HG02759 (cell line): Measurements from ENCODE around the gene BMS1.
"Not testable (repeated sequence)": the region's sequence is repeated elsewhere in the genome, so short reads cannot be mapped to it uniquely, and the experiment has no call there.

Source experiments
- ATAC-seq: cut with Tn5 transposase; IDR thresholded peaks from one replicate; pipeline ENCODE4 v1.9.1; 2021; ENCODE audit warnings: mild to moderate bottlenecking, moderate library complexity; ENCODE audit not compliant: unreplicated experiment

BMS1 gene

GRCh38 chr10:42790835-42791234 lies 8.2 kb downstream of the BMS1 start:
- ATAC-seq, result no peak

GRCh38 chr10:42795701-42796100 lies 13.1 kb downstream of the BMS1 start:
- no peak for ATAC-seq

- peak; percentile 48 for ATAC-seq
Measured at GRCh38 chr10:42801135-42801534, 18.5 kb downstream of the BMS1 start.

GRCh38 chr10:42802876-42803275 lies 20.3 kb downstream of the BMS1 start:
- no peak for ATAC-seq

GRCh38 chr10:42809676-42810075 lies 27.1 kb downstream of the BMS1 start:
- peak; percentile 85 for ATAC-seq

- ATAC-seq, result no peak
Measured at GRCh38 chr10:42812028-42812427, 29.4 kb downstream of the BMS1 start.

GRCh38 chr10:42813989-42814687 lies 31.5 kb downstream of the BMS1 start:
- ATAC-seq, result not testable (repeated sequence)

- not testable (repeated sequence) for ATAC-seq
Measured at GRCh38 chr10:42816334-42816733, 33.7 kb downstream of the BMS1 start.

GRCh38 chr10:42816912-42817311 lies 34.3 kb downstream of the BMS1 start:
- ATAC-seq, result no peak

- not testable (repeated sequence) for ATAC-seq
Measured at GRCh38 chr10:42817417-42817816, 34.8 kb downstream of the BMS1 start.

- ATAC-seq, result not testable (repeated sequence)
Measured at GRCh38 chr10:42826759-42827158, 44.2 kb downstream of the BMS1 start.

GRCh38 chr10:42827201-42827600 lies 44.6 kb downstream of the BMS1 start:
- ATAC-seq, result no peak

GRCh38 chr10:42828391-42828790 lies 45.8 kb downstream of the BMS1 start:
- not testable (repeated sequence) for ATAC-seq

GRCh38 chr10:42830237-42830636 lies 47.6 kb downstream of the BMS1 start:
- no peak for ATAC-seq

- no peak for ATAC-seq
Measured at GRCh38 chr10:42836096-42836495, 53.5 kb downstream of the BMS1 start.

- ATAC-seq, result no peak
Measured at GRCh38 chr10:42836771-42837468, 54.3 kb downstream of the BMS1 start.

GRCh38 chr10:42844810-42845209 lies 62.2 kb downstream of the BMS1 start:
- ATAC-seq, result not testable (repeated sequence)

GRCh38 chr10:42847261-42847660 lies 64.7 kb downstream of the BMS1 start:
- not testable (repeated sequence) for ATAC-seq

GRCh38 chr10:42850931-42851330 lies 68.3 kb downstream of the BMS1 start:
- ATAC-seq, result no peak

- no peak for ATAC-seq
Measured at GRCh38 chr10:42859256-42859655, 76.7 kb downstream of the BMS1 start.

GRCh38 chr10:42860016-42860415 lies 77.4 kb downstream of the BMS1 start:
- not testable (repeated sequence) for ATAC-seq

- ATAC-seq, result not testable (repeated sequence)
Measured at GRCh38 chr10:42862801-42863200, 80.2 kb downstream of the BMS1 start.
